ENCODE results near the gene TEAD4.

DNA sequence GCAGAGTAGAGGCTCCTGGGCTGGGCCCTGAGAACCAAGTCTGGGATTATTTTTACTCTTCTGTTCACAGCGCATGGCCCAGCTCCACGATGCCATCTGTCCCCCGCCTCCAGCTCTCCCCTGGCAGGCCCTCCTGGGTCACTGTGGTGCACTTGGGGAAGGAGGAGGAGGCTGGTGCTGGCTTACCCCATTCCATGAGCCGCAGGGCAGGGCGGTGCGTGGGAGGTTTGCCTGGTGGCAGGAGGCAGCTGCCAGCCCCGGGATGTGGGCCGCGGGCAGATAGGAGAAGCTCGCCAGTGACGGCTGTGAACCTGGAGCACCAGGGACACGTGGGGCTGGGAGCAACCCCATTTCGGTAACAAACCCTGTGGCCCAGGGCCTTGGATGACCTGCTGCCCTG, 23.2 kb downstream of the TEAD4 start:
- no peak for TF ChIP-seq POLR2AphosphoS5 (IDR thresholded peaks at IDR 0.05; ENCODE audit: low read depth, low read length)
- TF ChIP-seq POLR2A (IDR thresholded peaks at IDR 0.05; ENCODE audit: low read depth, low read length) = no peak

Data from GM12892 (cell line).